OCI-LY7 (cell line): ENCODE results near the gene C3orf18.

Experiments used
- EZH2phosphoT487 ChIP-seq: fragments of 200-600 bp; sonication (generic); IDR thresholded peaks from 2 replicates; pipeline ENCODE4 v1.6.1; 2018; ENCODE audit warnings: low read depth, borderline replicate concordance, mild to moderate bottlenecking, mixed run types, antibody characterized with exemption, low read length, moderate library complexity, mixed read lengths
- TF ChIP-seq, protein P1 (sequence below): fragments of 200-600 bp; sonication (generic); conservative IDR thresholded peaks from 2 replicates; pipeline ENCODE4 v1.5.1; 2014; ENCODE audit warnings: mild to moderate bottlenecking, antibody characterized with exemption, low read length, moderate library complexity, mixed read lengths

- TF ChIP-seq, protein P1, sequence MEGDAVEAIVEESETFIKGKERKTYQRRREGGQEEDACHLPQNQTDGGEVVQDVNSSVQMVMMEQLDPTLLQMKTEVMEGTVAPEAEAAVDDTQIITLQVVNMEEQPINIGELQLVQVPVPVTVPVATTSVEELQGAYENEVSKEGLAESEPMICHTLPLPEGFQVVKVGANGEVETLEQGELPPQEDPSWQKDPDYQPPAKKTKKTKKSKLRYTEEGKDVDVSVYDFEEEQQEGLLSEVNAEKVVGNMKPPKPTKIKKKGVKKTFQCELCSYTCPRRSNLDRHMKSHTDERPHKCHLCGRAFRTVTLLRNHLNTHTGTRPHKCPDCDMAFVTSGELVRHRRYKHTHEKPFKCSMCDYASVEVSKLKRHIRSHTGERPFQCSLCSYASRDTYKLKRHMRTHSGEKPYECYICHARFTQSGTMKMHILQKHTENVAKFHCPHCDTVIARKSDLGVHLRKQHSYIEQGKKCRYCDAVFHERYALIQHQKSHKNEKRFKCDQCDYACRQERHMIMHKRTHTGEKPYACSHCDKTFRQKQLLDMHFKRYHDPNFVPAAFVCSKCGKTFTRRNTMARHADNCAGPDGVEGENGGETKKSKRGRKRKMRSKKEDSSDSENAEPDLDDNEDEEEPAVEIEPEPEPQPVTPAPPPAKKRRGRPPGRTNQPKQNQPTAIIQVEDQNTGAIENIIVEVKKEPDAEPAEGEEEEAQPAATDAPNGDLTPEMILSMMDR, result no peak
- no peak for TF ChIP-seq EZH2phosphoT487
These were observed 47.6 kb upstream of the C3orf18 start for GRCh38 chr3:50615190-50615589.
